CD4-positive, alpha-beta T cell treated with Interleukin-21 for 1 hour (primary cell): ENCODE measurements around the gene PLAGL2.
"Not testable (repeated sequence)": the region's sequence is repeated elsewhere in the genome, so short reads cannot be mapped to it uniquely, and the experiment has no call there.

Source experiments
- DNase-seq: peaks from one replicate; pipeline ENCODE4 v3.0.0-alpha.2; 2020

Gene PLAGL2

DNA sequence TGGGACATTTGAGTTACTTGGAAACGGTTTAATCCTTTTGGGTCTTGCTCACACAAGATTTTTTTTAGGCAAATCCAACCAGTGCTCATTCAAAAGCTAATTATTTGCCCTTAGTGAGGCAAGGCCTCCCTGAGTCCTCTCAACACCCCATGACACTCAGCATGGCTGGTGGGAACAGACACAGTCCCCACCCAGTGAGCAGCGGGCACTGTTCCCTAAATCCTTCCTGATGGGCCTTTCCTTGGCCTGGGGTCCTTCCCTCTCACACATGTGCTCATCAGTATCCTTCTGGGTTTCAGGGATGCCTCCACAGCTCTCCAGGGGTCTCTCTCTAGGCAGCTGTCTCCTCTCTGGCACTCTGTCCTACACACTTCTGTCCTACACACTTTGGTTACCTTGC lies 28.0 kb downstream of the PLAGL2 start:
- no peak for DNase-seq

GRCh38 chr20:32177696-32178095 lies 29.8 kb downstream of the PLAGL2 start:
- not testable (repeated sequence) for DNase-seq

DNA sequence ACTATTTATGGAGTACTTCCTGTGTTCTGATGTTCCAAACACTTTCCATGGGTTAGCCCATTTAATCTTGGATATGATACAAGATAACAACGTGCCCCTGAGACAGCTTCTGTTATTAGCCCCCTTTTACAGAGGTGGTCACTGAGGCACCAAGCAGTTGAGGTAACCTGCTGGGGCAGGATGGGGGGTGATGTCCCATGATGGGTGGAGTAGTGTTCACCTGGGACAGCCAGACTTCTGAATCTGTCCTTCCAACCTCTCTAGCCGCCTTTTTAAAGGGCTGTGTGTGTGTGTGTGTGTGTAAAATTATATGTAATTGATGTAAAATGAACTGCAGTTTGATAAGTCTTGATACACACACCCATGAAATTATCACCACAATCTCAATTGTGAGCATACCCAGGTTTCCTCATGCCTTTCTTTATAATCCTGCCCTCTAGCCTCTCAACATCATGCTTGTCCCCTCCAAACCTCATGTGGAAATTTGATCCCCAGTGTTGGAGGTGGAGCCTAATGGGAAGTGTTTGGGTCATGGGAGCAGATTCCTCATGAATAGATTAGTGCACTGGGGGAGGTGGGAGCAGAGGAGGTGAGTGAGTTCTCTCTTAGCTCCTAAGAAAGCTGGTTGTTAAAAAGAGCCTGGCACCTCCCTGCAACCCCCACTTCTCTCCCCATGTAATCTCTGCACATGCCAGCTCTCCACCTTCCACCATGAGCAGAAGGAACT lies 39.2 kb downstream of the PLAGL2 start:
- no peak for DNase-seq

DNA sequence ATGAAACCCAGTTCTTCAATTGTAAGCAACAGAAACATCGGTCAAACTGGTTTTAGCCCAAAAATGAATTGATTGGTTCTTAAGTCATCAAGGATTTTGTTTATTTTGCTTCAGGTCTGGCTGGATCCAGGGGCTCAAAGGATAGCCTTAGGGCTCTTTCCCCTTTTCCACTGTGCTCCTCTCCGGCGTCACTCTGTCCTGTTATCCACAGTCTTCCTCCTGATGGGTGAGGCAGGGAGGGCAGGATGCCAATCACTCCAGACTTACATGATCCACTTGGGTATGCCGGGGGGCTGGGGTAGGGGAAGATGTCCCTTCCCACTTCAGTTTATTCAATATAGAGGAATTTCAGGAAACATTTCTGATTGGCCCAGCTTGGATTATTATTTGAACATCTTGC lies 40.0 kb downstream of the PLAGL2 start:
- no peak for DNase-seq

GRCh38 chr20:32165836-32166545 lies 41.6 kb downstream of the PLAGL2 start:
- no peak for DNase-seq

DNA sequence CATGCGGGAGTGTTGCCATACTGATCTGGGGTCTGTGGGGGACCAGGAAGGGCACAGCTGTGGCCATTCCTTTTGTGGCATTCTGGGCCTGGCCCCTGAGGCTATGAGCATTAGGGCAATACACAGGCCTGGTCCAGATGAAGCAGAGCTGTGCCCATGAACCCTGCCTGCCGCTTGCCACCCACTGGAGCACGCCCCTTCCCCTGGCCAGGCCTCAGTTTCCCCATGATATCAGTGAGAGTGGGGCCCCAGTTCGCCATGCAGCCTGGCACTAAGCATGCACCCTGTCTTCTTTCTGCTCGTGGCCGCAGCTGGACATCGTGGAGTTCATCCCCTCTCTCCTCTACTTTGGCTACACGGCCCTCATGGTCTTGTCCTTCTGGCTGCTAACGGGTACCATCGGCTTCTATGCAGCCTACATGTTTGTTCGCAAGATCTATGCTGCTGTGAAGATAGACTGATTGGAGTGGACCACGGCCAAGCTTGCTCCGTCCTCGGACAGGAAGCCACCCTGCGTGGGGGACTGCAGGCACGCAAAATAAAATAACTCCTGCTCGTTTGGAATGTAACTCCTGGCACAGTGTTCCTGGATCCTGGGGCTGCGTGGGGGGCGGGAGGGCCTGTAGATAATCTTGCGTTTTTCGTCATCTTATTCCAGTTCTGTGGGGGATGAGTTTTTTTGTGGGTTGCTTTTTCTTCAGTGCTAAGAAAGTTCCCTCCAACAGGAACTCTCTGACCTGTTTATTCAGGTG lies 42.4 kb downstream of the PLAGL2 start:
- DNase-seq: no peak

- no peak for DNase-seq
These were observed 43.6 kb downstream of the PLAGL2 start for GRCh38 chr20:32163951-32164350.

DNA sequence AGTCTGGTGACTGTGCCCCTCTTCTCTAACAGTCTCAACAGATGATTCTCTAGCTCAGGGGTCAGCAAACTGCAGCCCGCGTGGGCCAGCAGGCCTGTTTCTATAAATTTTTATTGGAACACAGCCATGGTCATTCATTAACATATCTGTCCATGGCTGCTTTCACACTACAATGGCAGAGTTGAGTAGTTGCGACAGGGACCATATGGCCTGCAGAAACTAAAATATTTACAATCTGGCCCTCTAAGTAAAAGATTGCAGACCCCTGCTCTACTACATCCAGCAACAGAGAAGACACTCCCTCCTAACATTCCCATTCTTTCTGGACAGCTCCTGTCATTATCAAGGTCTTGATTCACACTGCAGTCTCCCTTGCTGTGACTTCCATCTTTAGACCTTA lies 45.2 kb downstream of the PLAGL2 start:
- DNase-seq: no peak

- DNase-seq: no peak
These were observed 47.2 kb downstream of the PLAGL2 start for GRCh38 chr20:32160341-32160740.

- DNase-seq: no peak
These were observed 47.7 kb downstream of the PLAGL2 start for GRCh38 chr20:32159766-32160221.

- DNase-seq: no peak
These were observed 48.4 kb downstream of the PLAGL2 start for GRCh38 chr20:32158943-32159660.

DNA sequence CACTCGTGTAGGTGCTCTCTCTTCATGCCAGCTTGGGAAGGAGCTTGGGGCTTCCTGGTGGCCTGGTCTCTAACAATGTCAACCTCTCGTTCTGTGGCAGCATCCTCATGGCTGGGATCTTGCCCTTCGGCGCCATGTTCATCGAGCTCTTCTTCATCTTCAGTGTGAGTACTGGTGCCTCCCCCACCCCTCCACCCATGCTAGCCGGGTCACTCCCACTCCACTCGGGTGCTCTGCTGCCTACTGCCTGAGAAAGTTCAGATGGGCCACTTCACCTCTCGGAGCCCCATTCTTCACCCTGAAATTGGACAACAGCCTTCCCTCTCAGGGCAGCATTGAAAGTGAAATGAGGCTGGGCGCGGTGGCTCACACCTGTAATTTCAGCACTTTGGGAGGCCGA lies 49.2 kb downstream of the PLAGL2 start:
- DNase-seq: no peak

GRCh38 chr20:32157611-32158010 lies 49.9 kb downstream of the PLAGL2 start:
- DNase-seq: no peak

DNA sequence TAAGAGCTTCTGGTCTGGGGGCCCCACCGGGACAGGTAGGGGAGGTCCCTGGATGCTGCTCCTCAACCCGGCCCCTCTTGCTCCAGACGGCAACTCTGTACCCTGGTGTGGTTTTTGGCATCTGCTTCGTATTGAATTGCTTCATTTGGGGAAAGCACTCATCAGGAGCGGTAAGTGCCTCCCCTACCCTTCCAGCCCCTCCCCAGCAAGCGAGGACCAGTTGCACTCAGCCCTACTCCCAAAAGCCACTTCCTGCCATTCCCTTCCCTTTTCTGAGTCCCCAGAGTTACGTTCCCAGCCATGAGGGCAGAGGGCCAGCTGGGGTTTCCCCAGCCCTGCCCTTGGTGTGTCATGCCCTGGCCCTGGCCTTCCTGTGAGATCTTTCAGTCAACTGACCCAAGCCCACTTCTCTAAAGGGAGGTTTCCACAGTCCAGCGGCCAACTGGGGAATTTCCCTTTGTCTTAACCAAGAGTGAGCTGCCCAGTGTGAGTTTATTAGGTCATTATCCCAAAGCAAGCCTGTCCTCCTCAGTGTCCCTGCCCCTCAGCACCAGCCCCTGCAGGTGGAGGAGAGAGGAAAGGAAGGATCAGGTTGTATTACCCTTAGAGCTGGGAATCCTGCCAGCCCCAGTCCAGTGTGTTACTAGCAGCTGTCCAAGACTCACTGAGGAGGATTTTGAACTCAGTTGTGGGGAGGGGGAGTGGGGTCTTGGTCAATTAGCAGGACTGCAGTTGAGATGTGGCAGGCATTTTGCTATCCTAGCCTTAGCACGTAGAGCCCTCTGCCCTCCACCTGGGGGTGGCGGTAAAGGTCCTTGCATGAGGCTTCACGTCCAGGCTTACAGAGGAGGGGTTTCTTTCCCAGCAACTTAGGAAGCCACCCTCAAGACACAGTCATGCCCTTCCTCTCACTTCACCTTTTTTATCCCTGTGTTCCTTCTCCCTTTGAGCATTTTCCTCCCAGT lies 52.2 kb downstream of the PLAGL2 start:
- DNase-seq: peak; percentile 40

DNA sequence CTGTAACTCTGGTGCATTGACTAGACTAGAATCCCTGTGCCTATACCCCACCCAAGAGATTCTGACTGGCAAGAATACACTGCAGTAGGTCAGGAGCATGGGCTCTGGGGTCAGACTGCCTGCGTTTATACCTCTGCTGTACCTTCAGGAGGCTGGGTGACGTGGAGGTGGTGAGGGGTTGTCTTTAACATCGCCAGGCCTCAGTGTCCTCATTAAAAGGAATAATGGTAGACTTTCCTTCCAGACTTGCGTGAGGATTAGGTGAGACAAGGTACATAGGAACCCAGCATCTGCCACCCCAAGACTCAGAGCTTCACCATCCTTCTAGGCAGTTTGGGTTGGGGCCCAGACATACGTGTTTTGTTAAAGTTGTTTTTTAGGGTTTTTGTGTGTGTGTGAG lies 53.8 kb downstream of the PLAGL2 start:
- DNase-seq: no peak

GRCh38 chr20:32153156-32153665 lies 54.3 kb downstream of the PLAGL2 start:
- DNase-seq: no peak

DNA sequence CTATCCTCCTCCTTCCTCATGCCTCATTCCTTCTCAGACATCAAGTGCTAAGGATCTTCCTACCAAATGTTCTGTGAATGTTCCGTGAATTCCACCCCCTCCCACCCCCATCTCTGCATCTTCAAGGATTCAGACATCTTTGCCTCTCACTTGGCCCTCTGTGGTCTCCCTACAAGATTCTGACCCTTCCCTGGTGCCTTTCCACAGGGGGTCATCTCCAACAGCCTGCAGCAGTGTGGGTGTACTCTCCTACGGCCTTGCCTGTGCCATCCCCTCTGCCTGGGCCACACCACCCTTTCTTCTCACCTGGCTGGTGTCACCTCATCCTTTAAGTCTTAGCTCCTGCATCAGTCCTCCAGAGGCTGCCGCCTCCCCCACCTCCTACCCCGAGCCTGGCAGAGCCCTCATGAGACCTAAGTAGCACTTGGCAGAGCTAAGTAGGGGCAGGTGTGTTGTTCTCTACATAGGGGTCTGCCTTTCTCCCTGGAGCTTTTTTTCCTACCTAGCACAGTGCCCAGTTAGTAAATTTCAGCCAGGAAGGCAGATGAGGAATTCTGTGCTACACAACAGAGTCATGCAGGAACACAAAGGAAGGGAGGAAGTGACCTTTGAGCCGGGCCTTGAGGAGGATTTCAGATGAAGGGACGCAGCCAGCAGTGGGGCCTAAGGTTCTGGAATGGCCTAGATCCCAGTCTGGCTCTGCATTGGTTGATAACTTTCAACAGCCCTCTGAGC lies 55.0 kb downstream of the PLAGL2 start:
- no peak for DNase-seq

GRCh38 chr20:32150291-32150848 lies 57.2 kb downstream of the PLAGL2 start:
- DNase-seq: no peak

GRCh38 chr20:32149566-32150170 lies 57.9 kb downstream of the PLAGL2 start:
- no peak for DNase-seq
